Measurements from ENCODE around the gene ZSWIM5. TPM values are rescaled to one million over a fixed set of nuclear protein-coding genes. Genes with fewer than 3 reads are reported as not detected.

ZSWIM5 gene
- total and polyA plus RNA-seq, 2 experiments from 2014 or later: 2.0 to 4.0 TPM

GRCh38 chr1:45018599-45019230 is 187.7 kb downstream of the ZSWIM5 start:
- no peak for TF ChIP-seq EZH2phosphoT487 (IDR thresholded peaks at IDR 0.05; ENCODE audit: low read depth, severe bottlenecking, unreplicated experiment)
- TF ChIP-seq CTCF (IDR thresholded peaks at IDR 0.05; ENCODE audit: poor library complexity): peak; percentile 66
- Histone ChIP-seq H3K4me1 (ENCODE audit: insufficient read depth) (no peaks in the 10 kb centered on the region), H3K36me3 (replicated peaks; ENCODE audit: insufficient read depth, low read depth) (no peaks in the 10 kb centered on the region), H2AFZ (no peak overlapping the region), H3K27me3 (no peaks in the 10 kb centered on the region), H3K79me2 (peaks cover 4% of the 10 kb centered on the region), H4K20me1 (ENCODE audit: insufficient read depth, poor library complexity, severe bottlenecking) (no peaks in the 10 kb centered on the region), H3K4me2 (no peak overlapping the region), H3K9me3 (ENCODE audit: low read depth) (no peaks in the 10 kb centered on the region), H3K9me2 (replicated peaks; ENCODE audit: insufficient read depth) (no peaks in the 10 kb centered on the region), H3K4me3 (no peak overlapping the region), H3K27ac (no peak overlapping the region)
- WGBS (ENCODE audit: low lambda C conversion rate, missing lambda C conversion rate): 78% methylated on average over 16 of the region's 16 CpGs
- peak; percentile 78 for DNase-seq (ENCODE audit: low spot score)

GRCh38 chr1:45016767-45017166 is 189.6 kb downstream of the ZSWIM5 start:
- H3K4me3 ChIP-seq: no peak overlapping the region
- DNase-seq (ENCODE audit: low spot score): no peak
- H3K36me3 ChIP-seq (replicated peaks; ENCODE audit: insufficient read depth, low read depth): no peaks in the 10 kb centered on the region

GRCh38 chr1:45016090-45016697 is 190.2 kb downstream of the ZSWIM5 start:
- Histone ChIP-seq H3K9me3 (ENCODE audit: low read depth) (no peaks in the 10 kb centered on the region), H3K27ac (no peak overlapping the region), H3K9me2 (replicated peaks; ENCODE audit: insufficient read depth) (no peaks in the 10 kb centered on the region), H3K4me2 (no peak overlapping the region), H3K36me3 (replicated peaks; ENCODE audit: insufficient read depth, low read depth) (no peaks in the 10 kb centered on the region), H3K4me3 (no peak overlapping the region), H4K20me1 (ENCODE audit: insufficient read depth, poor library complexity, severe bottlenecking) (no peaks in the 10 kb centered on the region), H2AFZ (no peak overlapping the region), H3K27me3 (no peaks in the 10 kb centered on the region), H3K4me1 (ENCODE audit: insufficient read depth) (peaks cover 11% of the 10 kb centered on the region), H3K79me2 (peaks cover 14% of the 10 kb centered on the region)
- no peak for DNase-seq (ENCODE audit: low spot score)
- no peak for TF ChIP-seq EZH2phosphoT487 (IDR thresholded peaks at IDR 0.05; ENCODE audit: low read depth, severe bottlenecking, unreplicated experiment)
- no peak for TF ChIP-seq CTCF (IDR thresholded peaks at IDR 0.05; ENCODE audit: poor library complexity)
- no peak for TF ChIP-seq EZH2 (IDR thresholded peaks at IDR 0.05; ENCODE audit: borderline replicate concordance)
- 90% methylated on average over 2 of the region's 2 CpGs for WGBS (ENCODE audit: low lambda C conversion rate, missing lambda C conversion rate)

More at GRCh38 chr1:45016767-45017166, 189.6 kb downstream of the ZSWIM5 start:
- 85% methylated on average over 6 of the region's 6 CpGs for WGBS (ENCODE audit: low lambda C conversion rate, missing lambda C conversion rate)
- Histone ChIP-seq H3K9me3 (ENCODE audit: low read depth) (no peaks in the 10 kb centered on the region), H3K27ac (no peak overlapping the region), H3K27me3 (no peaks in the 10 kb centered on the region), H3K9me2 (replicated peaks; ENCODE audit: insufficient read depth) (no peaks in the 10 kb centered on the region), H4K20me1 (ENCODE audit: insufficient read depth, poor library complexity, severe bottlenecking) (no peaks in the 10 kb centered on the region), H2AFZ (no peak overlapping the region), H3K79me2 (peaks cover 14% of the 10 kb centered on the region), H3K4me1 (ENCODE audit: insufficient read depth) (peaks cover 6% of the 10 kb centered on the region), H3K4me2 (no peak overlapping the region)
- TF ChIP-seq EZH2 (IDR thresholded peaks at IDR 0.05; ENCODE audit: borderline replicate concordance) (no peak), EZH2phosphoT487 (IDR thresholded peaks at IDR 0.05; ENCODE audit: low read depth, severe bottlenecking, unreplicated experiment) (no peak), CTCF (IDR thresholded peaks at IDR 0.05; ENCODE audit: poor library complexity) (no peak)

All from hepatocyte (in vitro differentiated cells).